GM19455 (cell line): ENCODE data around the gene CD48.
A peak's percentile ranks its signal among the peaks of the same experiment; 100 is the strongest.

Source experiments
- ATAC-seq: cut with Tn5 transposase; IDR thresholded peaks from one replicate; pipeline ENCODE4 v1.9.1; 2021; ENCODE audit not compliant: unreplicated experiment

The CD48 gene, protein sequence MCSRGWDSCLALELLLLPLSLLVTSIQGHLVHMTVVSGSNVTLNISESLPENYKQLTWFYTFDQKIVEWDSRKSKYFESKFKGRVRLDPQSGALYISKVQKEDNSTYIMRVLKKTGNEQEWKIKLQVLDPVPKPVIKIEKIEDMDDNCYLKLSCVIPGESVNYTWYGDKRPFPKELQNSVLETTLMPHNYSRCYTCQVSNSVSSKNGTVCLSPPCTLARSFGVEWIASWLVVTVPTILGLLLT

GRCh38 chr1:160711602-160712311, at the start of gene CD48:
Gene CD48, minus strand, starts transcription at chr1:160711822. Its CDS starts 59 bp downstream, at chr1:160711763.
- ATAC-seq: peak; percentile 44

- ATAC-seq: no peak
Measured at GRCh38 chr1:160761046-160761445, 49.4 kb upstream of the CD48 start.

GRCh38 chr1:160759740-160760139, 48.1 kb upstream of the CD48 start:
- ATAC-seq: no peak

GRCh38 chr1:160758521-160758920, 46.9 kb upstream of the CD48 start:
- no peak for ATAC-seq

- ATAC-seq: no peak
Measured at GRCh38 chr1:160756849-160757201, 45.2 kb upstream of the CD48 start.

GRCh38 chr1:160755911-160756848, 44.6 kb upstream of the CD48 start:
- ATAC-seq: no peak

GRCh38 chr1:160755461-160755860, 43.8 kb upstream of the CD48 start:
- ATAC-seq: no peak

- ATAC-seq: no peak
Measured at GRCh38 chr1:160753594-160753993, 42.0 kb upstream of the CD48 start.

DNA sequence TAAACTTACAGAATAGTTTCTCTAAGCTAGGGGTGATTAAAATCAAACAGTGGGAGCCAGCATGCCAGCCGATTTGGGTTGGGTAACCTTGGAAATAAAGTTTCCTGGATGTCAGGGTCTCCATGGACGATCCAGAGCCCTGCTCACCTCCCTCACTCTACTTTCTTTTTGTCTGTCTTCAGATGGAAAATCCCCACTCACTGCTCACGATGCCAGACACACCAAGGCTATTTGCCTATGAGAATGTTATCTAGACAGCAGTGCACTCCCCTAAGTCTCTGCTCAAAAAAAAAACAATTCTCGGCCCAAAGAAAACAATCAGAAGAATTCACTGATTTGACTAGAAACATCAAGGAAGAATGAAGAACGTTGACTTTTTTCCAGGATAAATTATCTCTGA, 41.3 kb upstream of the CD48 start:
- no peak for ATAC-seq

DNA sequence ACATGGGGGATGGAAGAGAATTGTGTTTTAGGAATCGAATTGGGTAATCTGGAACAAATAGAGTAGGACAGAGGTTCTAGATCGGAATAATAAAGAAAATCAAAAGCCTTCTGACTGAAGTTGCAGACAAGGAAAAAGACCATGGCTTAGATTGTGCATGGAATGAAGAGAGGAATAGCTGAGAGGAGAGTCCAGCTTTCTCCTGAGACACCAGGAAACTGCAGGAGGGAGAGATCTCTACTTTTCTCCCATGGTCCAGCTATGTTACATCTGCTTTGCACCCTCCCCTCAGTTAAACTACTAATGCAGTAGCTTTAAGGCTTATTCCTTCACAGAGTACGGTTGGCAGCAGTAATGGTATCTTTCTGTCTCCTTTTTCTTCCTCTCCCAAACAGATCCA, 40.8 kb upstream of the CD48 start:
- no peak for ATAC-seq

GRCh38 chr1:160750608-160751007, 39.0 kb upstream of the CD48 start:
- no peak for ATAC-seq

GRCh38 chr1:160748878-160749269, 37.3 kb upstream of the CD48 start:
- ATAC-seq: no peak

DNA sequence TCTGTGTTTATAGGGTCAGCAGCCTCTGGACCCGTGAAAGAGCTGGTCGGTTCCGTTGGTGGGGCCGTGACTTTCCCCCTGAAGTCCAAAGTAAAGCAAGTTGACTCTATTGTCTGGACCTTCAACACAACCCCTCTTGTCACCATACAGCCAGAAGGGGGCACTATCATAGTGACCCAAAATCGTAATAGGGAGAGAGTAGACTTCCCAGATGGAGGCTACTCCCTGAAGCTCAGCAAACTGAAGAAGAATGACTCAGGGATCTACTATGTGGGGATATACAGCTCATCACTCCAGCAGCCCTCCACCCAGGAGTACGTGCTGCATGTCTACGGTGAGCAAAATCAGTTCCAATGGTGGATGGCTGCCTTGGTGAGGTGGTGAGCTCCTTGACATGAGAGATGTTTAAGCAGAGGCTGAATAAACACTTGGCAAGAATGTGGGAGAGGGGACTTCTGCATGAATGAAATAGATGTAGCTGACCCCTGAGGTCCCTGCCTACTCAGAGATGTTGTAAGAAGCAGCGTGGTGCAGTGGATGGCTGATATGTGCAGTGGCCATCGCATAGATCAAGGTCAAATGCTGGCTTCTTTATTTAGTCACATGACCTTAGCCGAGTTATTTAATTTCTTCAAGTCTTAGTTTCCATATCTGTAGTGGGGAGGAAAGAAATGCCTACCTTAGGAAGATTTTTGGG, 36.7 kb upstream of the CD48 start:
- ATAC-seq: no peak

DNA sequence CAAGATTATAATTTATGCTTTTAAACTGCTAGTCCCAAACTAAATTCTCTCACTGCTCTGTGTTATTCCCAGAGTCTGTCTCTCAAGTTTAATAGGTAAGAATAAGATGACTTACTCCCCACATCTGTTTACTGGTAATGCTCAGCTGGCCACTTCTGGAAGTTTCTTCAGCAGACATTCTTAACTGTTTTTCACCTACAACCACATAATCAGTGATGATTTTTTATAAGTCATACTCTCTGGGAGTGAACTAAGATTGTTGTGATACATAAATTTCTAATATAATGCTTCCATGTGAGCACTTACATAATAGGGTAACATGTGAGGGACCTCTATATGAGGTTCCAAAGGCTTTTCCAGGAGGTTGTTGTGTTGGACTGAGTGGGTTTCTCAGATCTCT, 36.1 kb upstream of the CD48 start:
- no peak for ATAC-seq

DNA sequence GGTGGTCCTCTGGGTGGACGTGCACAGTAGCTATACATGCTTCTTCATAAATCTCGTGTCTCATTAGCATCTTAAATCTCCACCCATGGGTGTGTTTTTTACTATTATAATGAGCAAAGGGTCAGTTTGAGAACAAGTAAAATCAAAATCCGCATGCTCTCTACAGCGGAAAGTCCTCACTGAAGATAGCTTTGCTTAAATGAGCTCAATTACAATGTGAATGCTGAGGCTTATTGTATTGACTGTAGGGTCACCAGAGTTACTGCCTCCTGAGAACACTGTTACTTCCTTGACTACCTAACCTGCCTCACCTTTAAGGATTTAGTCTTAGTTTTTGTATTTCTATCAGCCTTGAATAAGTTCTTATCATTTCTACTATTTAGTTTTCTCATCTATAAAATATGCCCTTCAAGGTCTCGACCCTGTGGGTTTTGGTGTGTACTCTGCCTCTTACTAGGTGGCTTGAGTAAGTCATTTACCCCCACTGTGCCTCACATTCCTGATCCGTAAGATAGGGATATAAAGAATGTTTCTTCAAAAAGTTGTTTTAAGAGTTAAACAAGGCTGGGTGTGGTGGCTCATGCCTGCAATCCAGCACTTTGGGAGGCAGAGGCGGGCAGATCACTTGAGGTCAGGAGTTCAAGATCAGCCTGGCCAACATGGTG, 35.3 kb upstream of the CD48 start:
- no peak for ATAC-seq

- ATAC-seq: no peak
Measured at GRCh38 chr1:160745551-160745950, 33.9 kb upstream of the CD48 start.

- ATAC-seq: no peak
Measured at GRCh38 chr1:160744852-160745520, 33.4 kb upstream of the CD48 start.

- ATAC-seq: no peak
Measured at GRCh38 chr1:160744199-160744851, 32.7 kb upstream of the CD48 start.

GRCh38 chr1:160743266-160743665, 31.6 kb upstream of the CD48 start:
- no peak for ATAC-seq
